ENCODE results near the gene KCNH5.

GRCh38 chr14:62954165-62954564 lies 91.1 kb downstream of the KCNH5 start:
- no peak for TF ChIP-seq CTCF (conservative IDR thresholded peaks at IDR 0.05 in 1 of 2, IDR thresholded peaks at IDR 0.05 in 1 of 2; ENCODE audit: low read depth in 1 of 2, low read length in 2 of 2)
- TF ChIP-seq EZH2 (IDR thresholded peaks at IDR 0.05; ENCODE audit: low read length, missing control alignments), result no peak

Data from fibroblast of lung (primary cell).